ENCODE results near the gene VTN.

GRCh38 chr17:28370035-28370743 is at the start of gene VTN:
- TF ChIP-seq CTCF (conservative IDR thresholded peaks at IDR 0.05) = no peak
- TF ChIP-seq ZFX (IDR thresholded peaks at IDR 0.05) = no peak
